Measurements from ENCODE around the gene USH2A.

Gene USH2A

GRCh38 chr1:215863796-215864195, 559.5 kb downstream of the USH2A start:
- DNase-seq (ENCODE audit: low spot score), result no peak

DNA sequence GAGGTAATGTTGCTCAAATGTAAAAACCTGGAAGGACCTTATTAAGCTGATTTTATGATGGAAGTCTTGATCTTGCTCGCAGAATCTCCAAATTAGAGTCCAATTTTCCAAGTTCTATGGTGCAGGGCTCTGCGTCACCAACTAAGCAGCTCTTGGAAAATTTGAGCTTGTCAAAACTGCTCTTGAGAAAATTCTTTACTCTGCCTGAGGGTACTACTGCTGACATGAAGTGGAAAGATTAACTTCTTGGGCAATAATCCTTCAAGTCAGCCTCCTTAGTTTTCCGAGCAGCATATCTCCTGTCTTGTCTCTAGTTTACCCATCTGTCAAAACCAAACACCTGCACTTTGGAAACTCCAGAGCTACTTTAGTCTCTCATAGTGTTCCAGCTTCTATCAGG, 562.4 kb downstream of the USH2A start:
- no peak for DNase-seq (ENCODE audit: low spot score)

DNA sequence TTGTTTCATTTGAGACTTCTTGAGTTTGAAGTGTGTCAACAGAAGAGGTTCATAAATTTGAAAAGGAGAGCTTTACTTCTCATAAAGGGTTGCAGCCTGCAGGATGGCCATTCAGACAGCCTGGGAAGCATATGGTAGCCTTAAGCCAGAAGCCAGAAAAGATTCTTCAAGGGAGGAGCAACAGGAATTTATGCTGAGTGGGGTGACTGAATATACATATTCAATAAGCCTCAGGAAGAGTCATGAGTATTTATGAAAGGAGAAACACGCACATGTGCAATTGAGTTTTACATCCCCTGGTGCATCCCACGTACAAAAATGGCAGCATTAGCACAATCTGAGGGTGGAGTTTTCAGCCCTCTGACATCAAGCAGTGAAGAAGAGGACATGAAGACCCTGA, 565.9 kb downstream of the USH2A start:
- no peak for DNase-seq (ENCODE audit: low spot score)

DNA sequence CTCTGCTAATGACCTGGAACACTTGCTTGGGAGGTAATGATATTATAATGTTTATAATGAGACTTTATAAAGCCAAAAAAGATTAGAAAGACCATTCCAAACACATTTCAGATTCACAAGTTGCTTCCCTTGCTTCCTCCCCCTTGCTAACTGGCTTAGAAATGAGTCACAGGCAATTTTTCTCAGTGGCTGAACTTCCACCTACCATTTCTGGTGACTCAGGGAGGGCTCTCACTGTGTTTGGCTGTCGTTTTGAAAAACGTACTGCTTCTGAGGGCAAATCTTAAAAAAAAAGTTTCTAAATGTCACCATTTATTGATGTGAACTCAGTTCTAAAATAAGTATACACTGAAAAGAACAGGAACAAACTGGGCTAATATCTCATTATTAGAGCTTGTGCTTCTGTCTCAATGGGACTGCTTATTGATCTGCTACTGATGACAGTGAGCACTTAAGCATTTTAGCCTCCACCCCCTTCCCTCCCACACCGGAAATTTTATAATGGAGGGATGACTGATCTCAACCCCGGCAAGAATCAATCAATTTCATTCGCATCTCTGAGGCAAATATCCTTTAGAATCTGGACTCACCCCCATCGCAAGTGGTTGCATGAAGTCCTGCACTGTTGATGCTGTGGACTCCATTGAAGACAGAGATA, 577.9 kb downstream of the USH2A start:
- DNase-seq (ENCODE audit: low spot score), result peak; percentile 37

- DNase-seq (ENCODE audit: low spot score), result no peak
These were observed 578.5 kb downstream of the USH2A start for GRCh38 chr1:215844777-215845176.

GRCh38 chr1:215844266-215844665, 579.0 kb downstream of the USH2A start:
- DNase-seq (ENCODE audit: low spot score), result no peak

DNA sequence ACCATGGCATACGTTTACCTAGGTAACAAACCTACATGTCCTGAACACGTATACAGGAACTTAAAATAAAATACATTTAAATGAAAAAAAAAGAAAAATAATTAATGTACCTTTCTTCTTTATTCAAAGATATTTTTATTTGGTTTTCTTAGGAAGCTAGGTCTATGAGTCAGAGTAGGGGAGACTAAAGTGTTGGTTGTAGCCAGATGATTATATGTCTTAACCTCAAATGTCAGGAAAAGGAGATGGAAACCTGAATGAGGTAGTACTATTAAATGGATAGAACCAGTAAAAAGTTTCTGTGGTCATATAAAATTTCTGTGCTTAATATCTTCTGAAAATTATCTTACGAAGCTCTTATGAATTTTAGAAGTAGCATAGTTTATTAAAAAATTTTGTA, 580.3 kb downstream of the USH2A start:
- no peak for DNase-seq (ENCODE audit: low spot score)

- DNase-seq (ENCODE audit: low spot score), result no peak
These were observed 587.3 kb downstream of the USH2A start for GRCh38 chr1:215835951-215836350.

- DNase-seq (ENCODE audit: low spot score), result no peak
These were observed 589.1 kb downstream of the USH2A start for GRCh38 chr1:215833941-215834729.

DNA sequence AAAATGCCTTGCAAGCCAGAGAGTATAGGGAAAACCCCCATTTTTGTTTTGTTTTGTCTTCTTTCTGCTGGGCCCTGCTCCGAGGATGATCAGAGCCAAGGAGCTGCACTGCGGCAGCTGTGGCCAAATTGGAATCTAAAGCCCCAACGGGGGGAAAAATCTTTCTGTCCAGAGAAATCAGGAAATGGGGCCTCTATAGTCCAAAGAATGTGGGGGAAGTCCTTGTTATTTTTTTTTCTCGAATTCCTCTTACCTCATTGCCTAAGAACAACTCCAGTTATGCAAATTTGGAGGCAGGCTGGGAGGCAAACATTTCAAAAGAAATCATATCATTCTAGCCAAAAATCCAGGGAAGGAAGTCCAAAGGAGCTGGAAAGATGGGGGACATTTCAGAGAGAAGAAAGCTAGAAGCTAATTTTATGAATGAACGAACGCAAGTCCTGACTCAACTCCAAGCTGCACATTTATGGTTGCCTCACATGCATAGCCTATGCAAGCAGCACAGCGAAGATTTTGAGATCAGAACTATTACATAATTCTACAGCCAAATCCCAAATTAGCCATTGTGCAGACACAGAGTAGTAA, 592.9 kb downstream of the USH2A start:
- DNase-seq (ENCODE audit: low spot score), result no peak

- no peak for DNase-seq (ENCODE audit: low spot score)
These were observed 598.2 kb downstream of the USH2A start for GRCh38 chr1:215825056-215825455.

DNA sequence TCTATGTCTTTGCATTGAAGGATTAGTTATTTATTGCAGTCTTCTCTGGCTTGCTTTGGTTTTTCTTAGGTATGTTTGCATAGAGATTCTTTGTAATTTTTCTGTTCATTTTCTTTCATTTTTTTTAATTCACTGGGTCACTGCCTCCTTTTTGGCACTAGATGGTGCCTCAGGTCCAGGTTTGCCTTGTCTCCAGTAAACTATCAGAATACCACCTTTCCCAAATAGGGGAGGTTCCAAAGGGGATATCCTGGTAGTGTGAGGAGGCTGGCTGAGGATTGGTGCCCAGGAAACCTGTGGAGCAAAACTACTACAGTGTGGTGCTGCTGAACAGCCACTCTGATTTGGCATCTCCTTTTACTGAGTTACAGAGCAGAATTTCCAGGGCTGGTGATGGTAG, 599.0 kb downstream of the USH2A start:
- no peak for DNase-seq (ENCODE audit: low spot score)

DNA sequence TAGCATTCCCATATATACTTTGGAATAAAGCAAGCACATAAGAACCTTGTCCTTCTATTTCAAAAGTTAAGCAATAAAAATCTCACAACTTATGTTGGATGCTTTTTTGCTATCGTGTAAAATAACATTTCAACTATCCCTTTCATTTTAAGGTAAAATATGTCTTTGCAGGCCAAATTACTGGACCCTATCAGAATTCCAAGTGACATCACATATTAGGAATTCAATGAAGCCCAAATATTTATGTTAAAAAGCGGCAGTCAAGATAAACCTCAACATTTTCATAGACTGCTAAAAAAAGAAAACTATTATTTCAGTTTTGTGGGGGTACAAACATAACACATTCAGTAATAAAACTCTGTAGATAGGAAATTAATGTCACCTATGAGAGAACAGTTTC, 604.1 kb downstream of the USH2A start:
- DNase-seq (ENCODE audit: low spot score), result no peak

GRCh38 chr1:215807911-215808436, 615.3 kb downstream of the USH2A start:
- DNase-seq (ENCODE audit: low spot score), result no peak

GRCh38 chr1:215807218-215807617, 616.0 kb downstream of the USH2A start:
- no peak for DNase-seq (ENCODE audit: low spot score)

GRCh38 chr1:215797859-215798258, 625.4 kb downstream of the USH2A start:
- DNase-seq (ENCODE audit: low spot score), result no peak

DNA sequence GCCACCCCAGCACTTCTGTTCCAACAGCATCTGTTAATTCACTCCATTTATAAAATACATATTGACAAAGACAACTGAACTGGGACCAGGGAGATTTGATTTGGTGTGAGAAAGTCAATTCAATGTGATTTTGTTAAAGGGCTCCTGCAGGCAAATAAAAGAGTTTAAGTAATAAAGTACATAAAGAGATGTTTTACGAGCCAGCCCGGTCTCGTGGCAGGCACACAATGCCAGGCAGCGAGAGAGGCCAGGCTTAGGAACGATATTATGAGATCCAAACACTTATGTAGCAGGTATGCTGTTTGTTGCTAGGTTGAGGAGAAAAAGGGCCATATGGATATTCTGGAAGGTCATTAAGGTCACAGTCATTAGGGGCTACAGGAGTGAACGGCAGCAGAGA, 629.1 kb downstream of the USH2A start:
- no peak for DNase-seq (ENCODE audit: low spot score)

- DNase-seq (ENCODE audit: low spot score), result no peak
These were observed 630.1 kb downstream of the USH2A start for GRCh38 chr1:215793180-215793579.

DNA sequence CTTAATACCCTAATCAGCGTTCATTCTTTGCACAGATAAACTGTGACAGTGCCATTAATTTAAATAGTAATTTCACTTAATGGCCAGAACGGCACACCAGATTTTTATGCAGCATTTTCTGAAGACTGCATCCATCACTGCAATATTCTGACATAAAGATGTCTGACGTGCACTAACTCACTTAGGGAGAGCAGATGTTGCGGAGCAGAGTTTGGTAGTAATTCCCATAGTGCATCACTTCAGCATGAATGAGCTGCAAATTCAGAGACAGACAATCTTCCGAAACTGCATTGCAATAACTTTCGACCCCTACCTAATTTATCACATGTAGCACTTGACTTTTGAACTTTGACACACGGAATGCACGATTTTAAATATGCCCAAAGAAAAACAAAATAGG, 630.8 kb downstream of the USH2A start:
- DNase-seq (ENCODE audit: low spot score), result no peak

DNA sequence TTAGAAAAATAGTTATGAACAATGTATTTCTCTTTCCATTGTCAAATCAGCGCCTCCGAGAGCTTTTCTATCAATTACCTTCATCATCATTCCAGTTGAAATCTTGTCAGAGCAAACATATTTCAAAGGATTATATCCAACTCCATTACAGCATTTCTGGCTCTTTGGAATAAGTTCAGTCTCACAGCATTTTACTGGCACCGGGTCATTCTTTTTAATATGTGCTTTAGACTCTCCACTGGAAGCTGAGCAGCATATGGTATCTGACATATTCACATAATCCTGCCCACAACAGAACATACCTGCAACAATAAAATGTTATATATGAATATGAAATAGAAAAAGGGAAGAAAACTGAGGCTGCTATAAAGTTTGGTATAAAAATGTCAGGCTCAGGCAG, 633.3 kb downstream of the USH2A start:
- DNase-seq (ENCODE audit: low spot score), result no peak

- DNase-seq (ENCODE audit: low spot score), result no peak
These were observed 636.3 kb downstream of the USH2A start for GRCh38 chr1:215786997-215787396.

DNA sequence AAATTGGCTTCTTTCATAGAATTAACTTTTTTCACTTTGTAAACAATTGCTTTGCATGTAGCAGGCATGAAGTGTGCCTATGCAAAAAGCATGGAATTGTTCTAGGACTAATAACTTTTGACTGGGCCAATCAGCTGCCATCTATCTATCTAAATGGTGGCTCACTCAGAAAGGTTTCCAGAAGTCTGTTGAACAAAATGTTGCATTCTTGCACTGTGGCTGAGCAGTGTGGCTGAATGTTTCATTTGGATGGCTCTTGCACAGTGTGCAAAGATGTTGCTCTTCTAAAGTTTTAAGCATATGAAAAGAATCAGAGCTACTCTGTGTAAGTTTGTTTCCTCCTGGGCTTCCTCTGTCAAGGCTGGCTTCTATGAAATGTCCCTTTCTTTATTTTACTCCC, 642.6 kb downstream of the USH2A start:
- DNase-seq (ENCODE audit: low spot score), result no peak

DNA sequence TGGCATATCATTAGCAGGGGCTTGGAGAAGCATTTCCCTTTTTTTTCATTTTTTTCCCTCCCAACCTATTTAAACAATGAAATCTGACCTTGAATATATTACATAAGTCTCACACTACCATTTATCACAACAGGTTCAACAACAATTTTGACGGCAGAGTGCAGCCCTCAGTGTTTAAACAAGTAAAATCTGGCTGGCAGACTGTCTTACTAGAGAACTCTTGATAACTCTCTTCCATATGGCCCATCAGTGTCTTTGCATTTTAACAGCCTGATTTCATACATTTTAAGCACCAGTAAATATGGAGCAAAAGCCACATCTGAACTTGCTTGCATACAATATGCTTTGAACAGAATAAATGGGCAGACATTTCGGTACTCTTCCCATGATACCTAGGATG, 643.1 kb downstream of the USH2A start:
- DNase-seq (ENCODE audit: low spot score), result no peak

Measured in putamen (tissue), 1 donor.